ENCODE results near the gene DHRS12.

GRCh38 chr13:51768976-51769375 lies 35.0 kb downstream of the DHRS12 start:
- no peak for TF ChIP-seq POLR2A (IDR thresholded peaks at IDR 0.05)
- TF ChIP-seq, protein P1, sequence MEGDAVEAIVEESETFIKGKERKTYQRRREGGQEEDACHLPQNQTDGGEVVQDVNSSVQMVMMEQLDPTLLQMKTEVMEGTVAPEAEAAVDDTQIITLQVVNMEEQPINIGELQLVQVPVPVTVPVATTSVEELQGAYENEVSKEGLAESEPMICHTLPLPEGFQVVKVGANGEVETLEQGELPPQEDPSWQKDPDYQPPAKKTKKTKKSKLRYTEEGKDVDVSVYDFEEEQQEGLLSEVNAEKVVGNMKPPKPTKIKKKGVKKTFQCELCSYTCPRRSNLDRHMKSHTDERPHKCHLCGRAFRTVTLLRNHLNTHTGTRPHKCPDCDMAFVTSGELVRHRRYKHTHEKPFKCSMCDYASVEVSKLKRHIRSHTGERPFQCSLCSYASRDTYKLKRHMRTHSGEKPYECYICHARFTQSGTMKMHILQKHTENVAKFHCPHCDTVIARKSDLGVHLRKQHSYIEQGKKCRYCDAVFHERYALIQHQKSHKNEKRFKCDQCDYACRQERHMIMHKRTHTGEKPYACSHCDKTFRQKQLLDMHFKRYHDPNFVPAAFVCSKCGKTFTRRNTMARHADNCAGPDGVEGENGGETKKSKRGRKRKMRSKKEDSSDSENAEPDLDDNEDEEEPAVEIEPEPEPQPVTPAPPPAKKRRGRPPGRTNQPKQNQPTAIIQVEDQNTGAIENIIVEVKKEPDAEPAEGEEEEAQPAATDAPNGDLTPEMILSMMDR (IDR thresholded peaks at IDR 0.05) = no peak

Data from right lobe of liver (tissue), 4 donors.